ENCODE results near the gene ATP10B.

The ATP10B gene

GRCh38 chr5:160573318-160573717 lies 278.7 kb downstream of the ATP10B start:
- no peak overlapping the region for H3K4me3 ChIP-seq (ENCODE audit: low read depth, low read length)
- H3K27me3 ChIP-seq (ENCODE audit: insufficient read depth, low read depth, severe bottlenecking): peaks cover 52% of the 10 kb centered on the region
- no peak for TF ChIP-seq CTCF (IDR thresholded peaks at IDR 0.05; ENCODE audit: low read depth, low read length)
- H3K36me3 ChIP-seq: no peaks in the 10 kb centered on the region
- DNase-seq: no peak
- no peak overlapping the region for H3K27ac ChIP-seq
- H3K9me3 ChIP-seq (ENCODE audit: severe bottlenecking): no peaks in the 10 kb centered on the region

GRCh38 chr5:160567031-160567705 lies 284.8 kb downstream of the ATP10B start:
- Histone ChIP-seq H3K27ac (no peak overlapping the region), H3K9me3 (ENCODE audit: severe bottlenecking) (no peaks in the 10 kb centered on the region), H3K36me3 (no peaks in the 10 kb centered on the region), H3K27me3 (ENCODE audit: insufficient read depth, low read depth, severe bottlenecking) (peaks cover 81% of the 10 kb centered on the region), H3K4me3 (ENCODE audit: low read depth, low read length) (no peak overlapping the region)
- no peak for TF ChIP-seq CTCF (IDR thresholded peaks at IDR 0.05; ENCODE audit: low read depth, low read length)
- DNase-seq: no peak

- Histone ChIP-seq H3K27me3 (ENCODE audit: insufficient read depth, low read depth, severe bottlenecking) (peaks cover 85% of the 10 kb centered on the region), H3K27ac (no peak overlapping the region), H3K36me3 (no peaks in the 10 kb centered on the region), H3K9me3 (ENCODE audit: severe bottlenecking) (no peaks in the 10 kb centered on the region), H3K4me3 (ENCODE audit: low read depth, low read length) (no peak overlapping the region)
- TF ChIP-seq CTCF (IDR thresholded peaks at IDR 0.05; ENCODE audit: low read depth, low read length): no peak
- DNase-seq: no peak
These were observed 286.6 kb downstream of the ATP10B start for GRCh38 chr5:160565376-160565775.

GRCh38 chr5:160556846-160557245 lies 295.2 kb downstream of the ATP10B start:
- Histone ChIP-seq H3K36me3 (no peaks in the 10 kb centered on the region), H3K4me3 (ENCODE audit: low read depth, low read length) (no peak overlapping the region), H3K27me3 (ENCODE audit: insufficient read depth, low read depth, severe bottlenecking) (peaks cover 83% of the 10 kb centered on the region), H3K9me3 (ENCODE audit: severe bottlenecking) (no peaks in the 10 kb centered on the region), H3K27ac (no peak overlapping the region)
- no peak for TF ChIP-seq CTCF (IDR thresholded peaks at IDR 0.05; ENCODE audit: low read depth, low read length)
- DNase-seq: no peak

- no peak for TF ChIP-seq CTCF (IDR thresholded peaks at IDR 0.05; ENCODE audit: low read depth, low read length)
- Histone ChIP-seq H3K36me3 (no peaks in the 10 kb centered on the region), H3K27me3 (ENCODE audit: insufficient read depth, low read depth, severe bottlenecking) (peaks cover 80% of the 10 kb centered on the region), H3K27ac (no peak overlapping the region), H3K4me3 (ENCODE audit: low read depth, low read length) (no peak overlapping the region), H3K9me3 (ENCODE audit: severe bottlenecking) (no peaks in the 10 kb centered on the region)
- no peak for DNase-seq
These were observed 295.9 kb downstream of the ATP10B start for GRCh38 chr5:160555971-160556631.

Measured in WERI-Rb-1 (cell line).